Activated CD4-positive, alpha-beta T cell treated with anti-CD3 and anti-CD28 coated beads for 24 hours (primary cell): Measurements from ENCODE around the gene PDE9A.
"Not testable (repeated sequence)": the region's sequence is repeated elsewhere in the genome, so short reads cannot be mapped to it uniquely, and the experiment has no call there.

Experiments used
- DNase-seq, 2 donors: peaks; one replicate each; pipeline ENCODE4 v3.0.0-alpha.2; 2020; ENCODE audit warnings: low read depth in 2 of 2

The PDE9A gene

DNA sequence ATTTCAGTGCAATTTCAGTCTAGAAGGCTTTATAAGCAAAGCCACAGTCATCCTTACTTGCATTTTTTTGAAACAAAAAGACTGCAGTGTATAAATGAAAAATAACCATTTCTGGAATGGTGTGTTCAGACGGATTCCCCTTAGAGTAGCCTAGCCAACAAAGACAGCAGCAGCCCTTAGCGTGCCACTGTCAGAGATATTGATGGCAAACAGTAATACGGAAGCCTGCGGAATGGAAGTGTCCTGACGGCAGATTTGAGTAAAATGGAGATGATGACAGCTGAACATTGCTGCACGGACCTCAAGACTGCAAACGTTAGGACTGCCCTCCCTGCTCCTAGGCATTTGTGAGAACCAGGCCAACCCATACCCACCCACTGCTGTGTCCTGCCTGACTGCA, 54.7 kb downstream of the PDE9A start:
- DNase-seq: no peak

DNA sequence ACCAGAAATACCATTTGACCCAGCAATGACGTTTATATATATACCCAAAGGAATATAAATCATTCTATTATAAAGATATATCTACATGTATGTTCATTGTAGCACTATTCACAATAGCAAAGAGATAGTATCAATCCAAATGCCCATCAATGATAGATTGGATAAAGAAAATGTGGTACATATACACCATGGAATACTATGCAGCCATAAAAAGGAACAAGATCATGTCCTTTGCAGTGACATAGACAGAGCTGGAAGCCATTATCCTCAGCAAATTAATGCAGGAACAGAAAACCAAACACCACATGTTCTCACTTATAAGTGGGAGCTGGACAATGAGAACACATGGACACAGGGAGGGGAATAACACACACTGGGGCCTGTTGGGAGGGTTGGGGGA, 55.5 kb downstream of the PDE9A start:
- not testable (repeated sequence) for DNase-seq

DNA sequence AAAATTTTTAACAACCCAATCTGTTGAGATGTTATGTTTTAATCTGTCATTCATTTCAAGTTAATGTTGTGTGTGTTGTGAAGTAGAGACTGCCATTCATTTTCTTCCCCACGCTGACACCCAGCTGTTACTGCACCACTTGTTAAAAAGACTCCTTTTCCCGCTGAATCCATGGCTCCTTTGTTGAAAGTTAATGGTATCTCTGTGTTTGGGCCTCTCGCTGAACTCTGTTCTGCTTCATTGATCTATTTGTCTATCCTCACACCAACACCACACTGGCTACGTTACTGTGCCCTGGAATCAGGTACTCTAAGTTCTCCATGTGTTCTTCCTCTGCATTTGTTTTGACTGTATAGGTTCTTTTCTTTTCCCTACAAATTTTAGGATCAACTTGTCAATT, 58.2 kb downstream of the PDE9A start:
- DNase-seq: no peak

DNA sequence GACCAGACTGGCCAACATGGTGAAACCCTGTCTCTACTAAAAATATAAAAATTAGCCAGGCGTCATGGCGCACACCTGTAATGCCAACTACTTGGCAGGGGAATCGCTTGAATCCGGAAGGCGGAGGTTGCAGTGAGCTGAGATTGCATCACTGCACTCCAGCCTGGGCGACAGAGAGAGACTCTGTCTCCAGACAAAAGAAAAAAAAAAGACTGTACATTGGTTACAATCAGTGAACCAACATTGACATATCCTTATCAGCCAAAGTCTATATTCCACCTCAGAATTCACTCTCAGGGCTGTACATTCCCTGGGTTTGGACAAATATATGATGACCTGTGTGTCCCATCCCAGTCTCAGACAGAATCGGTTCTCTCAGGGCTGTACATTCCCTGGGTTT, 62.0 kb downstream of the PDE9A start:
- not testable (repeated sequence) for DNase-seq

DNA sequence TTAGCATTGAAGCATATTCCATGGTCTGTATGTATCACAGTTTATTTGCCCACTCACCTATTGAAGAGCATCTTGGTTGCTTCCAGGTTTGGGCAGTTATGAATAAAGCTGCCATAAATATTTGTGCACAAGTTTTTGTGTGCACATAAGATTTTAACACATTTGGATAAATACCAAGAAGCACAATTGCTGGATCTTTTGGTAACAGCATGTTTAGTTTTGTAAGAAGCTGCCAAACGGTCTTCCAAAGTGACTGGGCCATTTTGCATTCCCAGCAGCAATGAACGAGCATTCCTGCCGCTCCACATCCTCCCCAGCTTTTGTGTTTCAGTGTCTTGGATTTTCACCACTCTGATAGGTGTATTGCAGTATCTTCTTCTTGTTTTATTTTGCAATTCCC, 62.7 kb downstream of the PDE9A start:
- DNase-seq: no peak

DNA sequence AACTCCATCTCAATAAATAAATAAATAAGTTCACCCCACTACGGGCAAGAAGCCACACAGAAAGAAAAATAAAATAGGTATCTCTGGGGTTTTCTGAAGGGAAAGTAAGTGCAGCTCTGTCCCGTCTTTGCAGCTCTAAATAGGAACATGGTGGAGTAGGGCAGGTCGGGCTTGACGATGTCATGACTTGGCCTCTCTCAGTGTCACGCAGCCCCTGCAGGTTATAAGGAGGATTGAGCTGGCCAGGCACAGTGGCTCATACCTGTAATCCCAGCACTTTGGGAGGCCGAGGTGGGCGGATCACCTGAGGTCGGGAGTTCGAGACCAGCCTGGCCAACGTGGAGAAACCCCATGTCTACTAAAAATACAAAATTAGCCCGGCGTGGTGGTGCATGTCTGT, 67.1 kb downstream of the PDE9A start:
- DNase-seq: not testable (repeated sequence)

DNA sequence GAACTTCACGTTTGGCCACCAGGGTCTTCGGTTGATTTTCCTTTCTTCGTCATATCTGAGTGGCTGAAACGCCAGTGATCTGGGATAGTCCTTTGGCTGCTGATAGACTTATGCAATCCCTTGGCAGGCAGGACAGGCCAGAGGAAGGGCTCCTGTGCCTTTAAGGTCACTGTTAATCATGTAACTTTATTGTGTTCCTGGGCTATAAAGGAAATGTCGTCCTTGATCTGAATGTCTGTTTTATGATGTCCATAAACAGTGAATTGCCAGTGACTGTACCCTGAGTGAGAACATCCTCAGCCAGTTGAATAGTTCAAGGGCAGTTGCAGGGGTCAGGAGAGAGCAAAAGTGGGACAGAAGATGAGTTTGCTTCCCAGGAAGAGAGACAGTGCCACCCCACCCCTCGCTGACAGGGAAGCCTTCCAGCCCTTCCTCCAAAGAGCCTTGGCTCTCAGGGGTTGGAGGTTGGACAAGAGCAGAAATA, 68.0 kb downstream of the PDE9A start:
- no peak for DNase-seq

DNA sequence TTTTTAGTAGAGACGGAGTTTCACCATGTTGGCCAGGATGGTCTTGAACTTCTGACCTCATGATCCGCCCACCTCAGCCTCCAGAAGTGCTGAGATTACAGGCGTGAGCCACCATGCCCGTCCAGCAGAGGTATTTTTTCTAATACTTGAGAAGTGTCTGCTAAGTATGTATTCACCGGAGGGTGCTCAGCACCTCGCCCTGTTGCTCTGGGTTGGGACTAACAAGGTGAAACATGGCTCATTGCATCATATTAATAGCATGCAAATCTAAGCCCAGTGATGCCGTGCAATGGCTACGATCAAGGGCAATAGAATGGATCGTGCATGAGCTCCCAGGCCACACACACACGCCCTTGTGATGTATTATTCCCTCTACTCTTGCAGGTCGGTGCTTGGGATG, 68.7 kb downstream of the PDE9A start:
- no peak for DNase-seq

DNA sequence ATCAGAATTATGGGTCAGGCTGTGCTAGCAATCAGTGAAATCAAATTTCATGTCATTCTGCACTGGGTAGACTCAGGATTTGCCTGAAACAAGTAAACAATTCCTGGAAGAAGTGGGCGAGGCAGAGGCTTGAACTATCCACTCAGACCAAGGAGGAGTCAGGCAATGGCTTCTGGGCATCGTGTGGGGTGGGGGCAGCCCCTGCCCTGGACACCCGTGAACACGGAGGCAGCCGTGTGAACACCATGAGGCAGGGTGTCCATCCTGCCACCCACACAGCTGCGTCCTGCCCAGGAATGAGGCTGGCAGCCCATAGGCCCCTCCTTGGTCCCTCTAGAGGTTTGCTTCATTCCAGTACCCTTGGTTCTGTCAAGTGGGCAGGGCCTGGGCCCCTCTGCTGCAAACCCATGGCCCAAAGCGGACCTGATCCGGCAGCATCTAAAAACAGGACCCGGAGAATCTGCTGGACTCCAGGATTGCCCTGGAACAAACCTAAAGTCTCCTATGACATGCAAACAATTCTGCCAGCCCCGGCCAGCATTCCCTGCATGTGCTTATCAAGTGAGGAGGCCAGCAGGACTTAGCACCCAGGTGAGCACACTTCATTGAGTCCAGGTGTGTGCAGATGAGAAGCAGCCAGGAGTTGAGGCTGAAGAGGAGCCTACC, 69.5 kb downstream of the PDE9A start:
- no peak for DNase-seq

DNA sequence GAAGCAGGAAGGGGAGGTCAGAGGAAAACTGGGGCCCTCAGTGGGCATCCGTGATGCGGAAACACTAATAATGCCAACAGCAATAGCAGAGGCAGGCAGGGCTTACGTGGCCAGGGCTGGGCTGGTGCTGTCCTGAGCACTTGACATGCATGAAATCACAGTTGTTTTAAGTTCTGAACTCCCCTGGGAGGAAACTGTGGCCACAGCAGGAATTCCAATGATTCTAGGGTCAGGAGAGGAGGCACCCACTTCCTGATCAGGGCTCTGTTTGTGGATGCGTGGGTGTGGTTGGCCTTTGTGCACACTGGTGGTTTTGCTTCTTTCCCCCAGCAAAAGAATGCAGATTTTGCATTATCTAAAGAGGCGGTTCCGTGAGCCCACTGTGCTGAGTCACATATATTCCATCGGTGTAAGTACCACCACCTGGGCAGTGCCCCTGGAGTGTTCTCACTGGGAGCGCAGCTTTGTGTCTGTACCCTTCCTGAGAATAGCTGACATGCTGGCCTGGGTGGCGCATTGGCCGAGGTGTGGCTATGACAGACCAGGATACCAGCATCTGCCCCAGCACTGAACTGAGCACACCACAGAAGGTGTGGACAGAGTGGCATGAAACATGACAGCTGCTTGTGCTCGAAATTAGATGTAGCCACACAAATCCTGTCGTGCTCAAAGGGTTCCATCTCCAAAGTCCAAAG, 71.0 kb downstream of the PDE9A start:
- DNase-seq: no peak

DNA sequence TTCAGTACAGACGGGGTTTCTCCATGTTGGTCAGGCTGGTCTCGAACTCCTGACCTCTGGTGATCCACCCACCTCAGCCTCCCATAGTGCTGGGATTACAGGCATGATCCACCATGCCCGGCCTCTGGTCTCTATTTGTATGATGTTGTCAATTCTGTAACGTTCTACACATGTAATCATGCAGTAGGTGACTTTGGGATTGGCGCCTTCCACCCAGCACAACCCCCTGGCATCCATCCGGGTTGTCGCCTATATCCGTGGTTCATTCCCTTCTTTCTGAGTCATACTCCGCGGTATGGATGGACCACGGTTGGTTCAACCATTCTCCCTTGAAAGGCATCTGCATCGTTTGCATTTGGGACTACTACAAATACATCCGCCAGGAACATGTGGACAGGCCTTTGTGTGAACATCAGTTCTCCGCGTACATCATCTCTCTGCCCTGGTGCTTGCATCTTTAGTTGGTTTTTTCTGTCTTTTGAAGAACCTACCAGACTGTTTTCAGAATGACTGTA, 72.1 kb downstream of the PDE9A start:
- no peak for DNase-seq

DNA sequence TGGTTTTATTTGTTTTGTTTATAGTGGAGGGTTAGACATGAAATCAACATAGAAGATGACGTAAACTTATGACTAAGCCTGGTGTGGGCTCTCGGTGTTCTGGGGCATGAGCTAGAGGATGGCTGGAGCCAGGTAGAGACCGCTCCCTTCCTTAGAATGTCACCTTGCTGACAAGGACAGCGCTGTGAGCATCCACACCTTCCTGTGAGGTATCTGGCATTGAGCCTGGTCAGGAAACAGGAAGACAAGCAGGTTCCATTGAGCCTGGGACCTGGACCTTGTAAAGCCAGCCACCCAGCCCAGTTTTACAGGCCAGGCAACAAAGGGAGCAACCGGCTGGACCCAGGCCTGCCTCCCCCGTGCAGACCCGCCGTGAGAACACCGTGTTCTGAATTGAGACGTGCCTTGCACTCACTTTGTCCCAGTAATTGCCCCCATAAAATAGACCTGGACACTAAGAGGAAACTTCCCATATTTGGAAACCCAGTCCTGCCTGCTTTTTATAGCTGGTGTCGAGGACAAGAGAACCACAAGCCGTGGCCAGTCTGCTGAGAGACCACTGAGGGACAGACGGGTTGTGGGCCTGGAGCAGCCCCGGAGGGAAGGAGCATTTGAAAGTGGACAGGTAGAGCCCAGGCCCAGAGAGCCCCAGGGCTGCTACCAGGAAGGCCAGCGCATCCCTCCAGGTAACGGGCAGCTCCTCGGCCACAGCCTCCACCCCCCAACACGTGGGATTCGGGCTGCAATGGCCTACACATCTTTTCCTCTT, 78.0 kb downstream of the PDE9A start:
- DNase-seq: no peak

DNA sequence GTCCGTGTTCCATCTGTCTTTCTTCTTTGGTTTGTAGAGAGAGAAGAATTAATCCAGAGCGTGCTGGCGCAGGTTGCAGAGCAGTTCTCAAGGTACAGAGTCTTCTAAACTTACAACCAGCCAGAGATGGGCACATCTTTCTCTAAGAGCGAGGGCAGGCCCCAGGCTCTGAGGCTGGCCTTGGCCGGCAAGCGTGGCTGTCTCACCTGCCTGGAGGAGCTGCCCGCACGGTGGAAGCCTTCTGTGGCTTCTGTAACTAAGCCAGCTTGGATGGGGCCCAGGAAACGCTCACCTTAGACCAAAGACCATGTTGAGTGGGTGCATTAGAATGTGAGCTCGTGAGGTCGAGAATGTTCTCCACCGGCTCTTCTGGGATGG, 78.6 kb downstream of the PDE9A start:
- DNase-seq: no peak

DNA sequence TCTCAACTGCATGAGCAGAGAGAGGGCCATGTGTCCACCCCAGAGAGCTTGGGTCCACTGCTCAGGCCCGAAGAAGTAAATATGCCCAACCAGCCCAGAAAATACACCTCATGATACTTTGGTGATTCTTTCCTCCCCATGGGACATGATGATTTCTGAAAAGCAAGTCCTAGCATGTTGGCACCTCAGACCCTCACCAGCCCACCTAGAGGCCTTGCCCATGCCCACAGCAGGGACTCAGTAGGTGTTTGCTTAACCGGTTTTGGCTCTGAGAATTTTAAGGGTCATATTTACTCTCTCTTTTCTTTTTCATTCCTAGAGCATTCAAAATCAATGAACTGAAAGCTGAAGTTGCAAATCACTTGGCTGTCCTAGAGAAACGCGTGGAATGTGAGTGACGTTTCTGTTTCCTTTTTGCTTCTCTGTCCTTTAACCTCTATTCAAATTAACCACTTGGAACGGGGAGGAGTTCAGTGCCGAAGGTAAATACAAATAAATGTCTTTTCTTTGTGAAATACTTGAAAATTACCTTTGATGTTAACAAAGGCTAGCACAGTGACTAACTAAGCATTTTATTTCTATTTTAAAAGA, 79.7 kb downstream of the PDE9A start:
- DNase-seq: no peak

DNA sequence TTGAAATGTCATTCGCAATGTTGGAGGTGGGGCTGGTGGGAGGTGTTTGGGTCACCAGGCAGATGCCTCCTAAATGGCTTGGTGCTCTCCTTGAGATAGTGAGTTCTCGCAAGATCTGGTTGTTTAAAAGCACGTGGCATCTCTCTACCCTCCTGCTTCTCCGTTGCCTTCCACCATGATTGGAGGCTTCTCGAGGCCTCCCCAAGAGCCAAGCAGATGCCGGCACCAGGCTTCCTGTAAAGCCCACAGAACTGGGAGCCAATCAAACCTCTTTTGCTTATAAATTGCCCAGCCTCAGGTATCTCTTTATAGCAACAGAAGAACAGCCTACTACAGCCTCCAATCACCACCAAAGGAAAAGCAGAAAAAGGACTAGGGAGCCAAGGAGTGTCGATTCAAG, 80.5 kb downstream of the PDE9A start:
- DNase-seq: no peak

DNA sequence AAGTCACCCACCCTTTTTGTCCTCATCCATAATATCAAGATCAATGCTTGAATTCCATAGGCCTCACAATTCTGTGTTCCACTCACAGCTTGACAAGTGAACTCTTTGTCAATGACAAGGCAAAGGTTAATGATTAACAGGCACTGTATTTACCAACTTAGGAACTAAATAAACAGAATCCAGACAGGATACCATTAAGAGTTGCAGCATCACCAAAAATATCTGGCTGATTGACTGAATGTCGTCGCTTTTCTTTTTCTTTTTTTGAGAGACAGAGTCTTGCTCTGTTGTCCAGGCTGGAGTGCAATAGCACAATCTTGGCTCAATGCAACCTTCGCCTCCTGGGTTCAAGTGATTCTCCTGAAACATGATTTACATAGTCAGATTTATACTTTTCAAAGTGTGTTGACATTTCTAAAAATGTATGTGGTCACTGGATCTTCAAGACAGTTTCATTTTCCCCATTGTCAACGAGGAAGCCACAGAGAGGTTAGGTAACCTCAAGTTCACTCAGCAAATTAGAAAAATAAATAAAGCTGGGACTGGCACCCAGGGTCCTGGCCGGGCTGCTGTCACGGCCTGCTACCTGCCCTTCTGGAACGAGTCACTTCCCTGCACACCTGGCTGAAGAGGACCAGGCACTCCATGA, 81.0 kb downstream of the PDE9A start:
- no peak for DNase-seq

DNA sequence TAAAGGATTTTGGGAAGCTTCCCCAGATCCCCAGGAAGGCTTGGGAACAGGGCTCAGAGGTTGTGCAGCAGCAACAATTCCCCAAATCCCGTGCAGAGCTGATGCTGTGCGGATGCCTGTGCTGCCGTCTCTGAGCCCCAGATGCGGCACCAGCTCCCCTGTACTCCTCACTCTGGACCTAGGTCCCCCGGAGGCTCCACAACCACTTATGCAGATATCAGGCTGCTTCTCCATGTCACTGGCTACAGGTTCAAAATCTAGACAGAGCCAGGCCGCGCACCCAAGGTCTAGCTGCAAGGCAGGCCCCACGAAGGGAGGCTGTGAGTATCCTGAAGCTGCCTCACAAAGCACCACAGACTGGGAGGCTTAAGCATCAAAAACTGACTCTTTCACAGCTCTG, 81.6 kb downstream of the PDE9A start:
- DNase-seq: no peak

DNA sequence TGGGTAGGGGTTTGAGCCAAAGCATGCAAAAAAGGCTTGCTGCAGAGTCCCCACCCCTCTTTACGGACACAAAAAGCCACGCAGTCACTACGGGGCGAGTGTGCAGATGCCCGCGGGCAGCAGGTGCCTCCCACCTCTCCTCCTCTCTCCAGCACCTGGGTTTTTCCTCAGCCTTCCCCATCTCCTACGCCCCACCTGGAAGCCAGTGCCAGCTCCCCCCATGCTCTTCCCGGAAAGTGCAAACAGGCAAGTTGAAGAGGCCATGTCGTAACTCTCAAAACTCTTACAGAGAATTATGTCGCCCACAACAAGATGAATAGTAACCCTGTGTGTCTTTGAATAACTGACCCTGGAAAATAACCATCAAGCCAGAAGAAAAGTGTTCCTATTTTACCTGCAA, 82.5 kb downstream of the PDE9A start:
- DNase-seq: no peak

DNA sequence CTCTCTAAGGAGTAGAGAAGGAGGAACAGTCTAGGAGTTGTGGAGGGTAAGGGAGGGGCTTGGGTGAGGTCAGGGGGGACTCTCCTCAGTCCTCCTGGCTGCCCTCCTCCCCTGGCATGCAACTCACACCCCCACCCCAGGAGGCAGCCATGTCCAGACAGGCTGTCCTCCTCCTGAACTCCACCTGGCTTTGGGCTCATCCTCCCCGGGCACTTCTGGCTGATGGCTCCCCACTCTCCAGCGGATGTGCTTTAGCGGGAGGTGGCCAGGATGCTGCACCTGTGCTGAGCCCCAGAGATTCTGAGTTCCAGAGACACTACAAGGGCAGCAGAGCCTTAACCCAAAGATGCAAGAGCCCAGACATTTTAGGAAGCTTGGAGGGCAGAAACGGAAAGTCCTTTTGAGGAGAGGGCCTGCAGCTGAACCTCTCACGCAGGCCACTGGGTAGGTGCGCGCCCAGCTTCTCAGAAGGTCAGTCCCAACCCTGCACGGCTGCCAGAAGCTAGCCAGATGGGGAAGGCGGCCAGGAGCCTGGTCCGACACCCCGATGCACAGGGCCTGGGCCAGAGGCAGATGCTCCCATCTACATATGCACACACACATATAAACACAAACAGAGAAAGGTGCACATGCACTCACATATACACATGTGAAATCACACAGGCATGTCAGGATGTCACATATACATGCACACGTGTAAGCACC, 83.4 kb downstream of the PDE9A start:
- no peak for DNase-seq

DNA sequence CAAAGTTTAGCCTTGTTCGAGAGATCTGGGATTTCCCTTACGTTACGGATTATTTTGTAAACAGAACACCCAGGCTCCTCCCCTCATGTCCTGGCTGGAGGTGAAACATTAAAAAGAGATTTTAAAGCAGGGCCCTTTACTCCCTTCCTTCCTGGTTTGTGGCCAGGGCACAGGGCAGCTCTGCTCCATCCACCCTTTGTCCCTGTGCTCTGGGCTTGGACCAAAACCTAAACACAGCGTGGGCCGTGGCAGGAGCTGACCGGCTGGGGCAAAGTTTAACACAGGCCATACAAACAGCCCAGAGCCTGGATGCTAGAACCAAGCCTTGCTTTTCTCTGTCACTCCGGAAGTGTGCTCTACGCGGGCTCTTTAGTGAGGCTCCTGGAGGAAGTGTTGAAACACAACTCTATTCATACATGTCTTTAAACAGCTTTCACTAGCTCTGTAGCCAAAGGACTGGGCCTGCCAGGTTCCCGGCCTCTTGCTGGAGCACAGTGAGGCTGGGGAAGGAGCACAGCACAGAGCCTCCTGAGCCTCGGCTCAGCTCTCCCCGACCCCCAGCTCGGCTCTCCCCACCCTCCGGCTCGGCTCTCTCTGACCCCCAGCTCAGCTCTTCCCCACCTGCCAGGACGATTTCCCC, 84.7 kb downstream of the PDE9A start:
- DNase-seq: no peak
